AG09319 (cell line): Measurements from ENCODE around the gene E2F6.

ENCODE experiments used
- DNase-seq: peaks from one replicate; pipeline ENCODE4 v3.0.0-alpha.2; 2010; ENCODE audit warnings: low read depth; ENCODE audit errors: extremely low read depth
- CTCF ChIP-seq: IDR thresholded peaks from 2 replicates; pipeline ENCODE4 v1.5.1; 2011; ENCODE audit warnings: low read depth, mild to moderate bottlenecking, inconsistent platforms, low read length, moderate library complexity

E2F6 gene

GRCh38 chr2:11481789-11482472 is 16.0 kb upstream of the E2F6 start:
- no peak for TF ChIP-seq CTCF
- no peak for DNase-seq

GRCh38 chr2:11481426-11481788 is 15.4 kb upstream of the E2F6 start:
- DNase-seq, result no peak
- no peak for TF ChIP-seq CTCF

GRCh38 chr2:11480859-11481258 is 14.9 kb upstream of the E2F6 start:
- TF ChIP-seq CTCF, result no peak
- DNase-seq, result no peak

- no peak for TF ChIP-seq CTCF
- DNase-seq, result no peak
Measured at GRCh38 chr2:11480406-11480805, 14.4 kb upstream of the E2F6 start.

GRCh38 chr2:11478899-11479605 is 13.1 kb upstream of the E2F6 start:
- TF ChIP-seq CTCF, result no peak
- DNase-seq, result no peak

GRCh38 chr2:11477994-11478393 is 12.0 kb upstream of the E2F6 start:
- peak; percentile 63 for DNase-seq
- peak; percentile 83 for TF ChIP-seq CTCF

- no peak for TF ChIP-seq CTCF
Measured at GRCh38 chr2:11473659-11474433, 7.9 kb upstream of the E2F6 start.

More at GRCh38 chr2:11473659-11474433, 7.9 kb upstream of the E2F6 start:
- DNase-seq, result no peak
